Body of pancreas (tissue), 4 donors: ENCODE data around the gene VWA8. TPM values are rescaled to one million over a fixed set of nuclear protein-coding genes. Genes with fewer than 3 reads are reported as not detected.
"Not testable (repeated sequence)": the region's sequence is repeated elsewhere in the genome, so short reads cannot be mapped to it uniquely, and the experiment has no call there.

Experiments used
- ATAC-seq: fragments of 150-250 bp; one replicate; pipeline ENCODE4 v1.9.1; 2016
- DNase-seq, 4 donors: peaks; one replicate each; pipeline ENCODE4 v3.0.0-alpha.2; 2019
- H3K27ac ChIP-seq, 4 donors: fragments of 200-600 bp; sonication (generic); 1 replicate in 3 of 4; 2 replicates in 1 of 4; pipeline versions ENCODE4 v1.5.1 to v1.6.1; 2016 to 2019; ENCODE audit warnings: mild to moderate bottlenecking in 1 of 4, mixed read lengths in 1 of 4, moderate library complexity in 1 of 4
- H3K27me3 ChIP-seq, 2 donors: fragments of 200-600 bp; sonication (generic); one replicate each; pipeline ENCODE4 v1.6.0; 2016; ENCODE audit warnings: mild to moderate bottlenecking in 1 of 2
- H3K36me3 ChIP-seq, 2 donors: fragments of 200-600 bp; sonication (generic); replicated peaks in 1 of 2; 2 replicates each; pipeline ENCODE4 v1.5.1; 2016; ENCODE audit warnings: low read depth in 2 of 2; ENCODE audit not compliant: insufficient read depth in 1 of 2
- H3K4me1 ChIP-seq: fragments of 200-600 bp; sonication (generic); one replicate; pipeline ENCODE4 v1.6.0; 2016
- H3K4me3 ChIP-seq, 2 donors: fragments of 200-600 bp; sonication (generic); 1 replicate in 1 of 2; 2 replicates in 1 of 2; pipeline ENCODE4 v1.5.1; 2016 to 2019
- H3K9me3 ChIP-seq, 3 donors: fragments of 200-600 bp; sonication (generic); 1 replicate in 2 of 3; 2 replicates in 1 of 3; pipeline ENCODE4 v1.5.1; 2016
- CTCF ChIP-seq, 7 experiments: fragments of 450-650 bp in 4 of 7; fragments of 200-600 bp in 3 of 7; sonication (generic) in 3 of 7; IDR thresholded peaks; one replicate each; pipeline ENCODE4 v1.5.1; 2016 to 2019; ENCODE audit warnings: antibody characterized with exemption in 7 of 7
- POLR2A ChIP-seq, 3 donors: fragments of 450-650 bp; IDR thresholded peaks; one replicate each; pipeline ENCODE4 v1.6.1; 2016; ENCODE audit warnings: antibody characterized with exemption in 3 of 3, mild to moderate bottlenecking in 2 of 3
- WGBS, 2 donors: methylation state at CpG; one replicate each; pipeline ENCODE4 v1.1.5; 2017; 5-methylcytosine and 5-hydroxymethylcytosine counted together
- intact Hi-C: fragments of 100-400 bp; cut with DNase I; formaldehyde crosslinking; loops from one replicate; pipeline ENCODE4 v1.15.1; 2023
- total RNA-seq, 2 donors: library from RNA; depleted of rRNA; stranded (reverse); fragments of >200 nt; gene quantifications; one replicate each; pipeline ENCODE4 v1.1.0, GENCODE V29; 2016

Gene VWA8
- total RNA-seq, 2 donors from 2014 or later, result 15.8 to 29.3 TPM

GRCh38 chr13:41547251-41548000 is 413.5 kb downstream of the VWA8 start:
- Histone ChIP-seq H3K4me1 (peaks cover 11% of the 10 kb centered on the region), H3K27me3 (no peaks in the 10 kb centered on the region), H3K9me3 (no peaks in the 10 kb centered on the region), H3K4me3 (no peak overlapping the region), H3K27ac (peak overlapping the region in 3 of 4 donors; percentile 40 to 59 (median 43)), H3K36me3 (no peaks in the 10 kb centered on the region)
- ATAC-seq (peak; percentile 47), DNase-seq (peak in 3 of 4 donors; percentile 34 to 45 (median 34))
- TF ChIP-seq POLR2A (IDR thresholded peaks at IDR 0.05), result no peak
- 55 to 62% methylated on average over 6 to 17 of the region's 17 CpGs for WGBS, 2 donors
- intact Hi-C loops, result no loop called here

- TF ChIP-seq CTCF (IDR thresholded peaks at IDR 0.05) (no peak), POLR2A (IDR thresholded peaks at IDR 0.05) (no peak)
- ATAC-seq, result peak; percentile 45
- intact Hi-C loops, result no loop called here
- DNase-seq, result no peak
- Histone ChIP-seq H3K4me3 (no peak overlapping the region), H3K9me3 (no peaks in the 10 kb centered on the region), H3K27ac (peak overlapping the region in 3 of 4 donors; percentile 40 to 59 (median 43)), H3K4me1 (peaks cover 11% of the 10 kb centered on the region), H3K27me3 (no peaks in the 10 kb centered on the region), H3K36me3 (no peaks in the 10 kb centered on the region)
- WGBS, 2 donors, result 68 to 72% methylated on average over 14 of the region's 14 CpGs
Observed at GRCh38 chr13:41546372-41547190, 414.3 kb downstream of the VWA8 start.

GRCh38 chr13:41545432-41545707 is 415.5 kb downstream of the VWA8 start:
- Histone ChIP-seq H3K4me3 (no peak overlapping the region), H3K9me3 (no peaks in the 10 kb centered on the region), H3K36me3 (no peaks in the 10 kb centered on the region), H3K27me3 (no peaks in the 10 kb centered on the region), H3K27ac (no peak overlapping the region), H3K4me1 (peaks cover 11% of the 10 kb centered on the region)
- ATAC-seq (no peak), DNase-seq (no peak)
- intact Hi-C loops, result no loop called here
- TF ChIP-seq CTCF (IDR thresholded peaks at IDR 0.05), result no peak
- no peak for TF ChIP-seq POLR2A (IDR thresholded peaks at IDR 0.05)
- WGBS, 2 donors, result 58 to 63% methylated on average over 3 of the region's 3 CpGs

GRCh38 chr13:41543664-41544300 is 417.1 kb downstream of the VWA8 start:
- no peak overlapping the region for H3K27ac ChIP-seq
- WGBS, 2 donors, result 77 to 90% methylated on average over 7 of the region's 7 CpGs
- no peak overlapping the region for H3K4me3 ChIP-seq
- H3K27me3 ChIP-seq, result no peaks in the 10 kb centered on the region
- no peaks in the 10 kb centered on the region for H3K9me3 ChIP-seq
- H3K36me3 ChIP-seq, result no peaks in the 10 kb centered on the region
- ATAC-seq (no peak), DNase-seq (peak in 1 of 4 donors; percentile 35)
- TF ChIP-seq POLR2A (IDR thresholded peaks at IDR 0.05) (no peak), CTCF (IDR thresholded peaks at IDR 0.05) (no peak)
- peaks cover 11% of the 10 kb centered on the region for H3K4me1 ChIP-seq
- intact Hi-C loops, result no loop called here

- ATAC-seq, H3K27ac ChIP-seq, H3K4me3 ChIP-seq, H3K27me3 ChIP-seq, DNase-seq, intact Hi-C loops, H3K36me3 ChIP-seq, H3K9me3 ChIP-seq: not testable (repeated sequence)
- WGBS, 2 donors, result 94% methylated on average over 3 of the region's 3 CpGs; no CpG with 5 or more reads in 1 of the 2 donors
- peaks cover 10% of the 10 kb centered on the region for H3K4me1 ChIP-seq
Observed at GRCh38 chr13:41542799-41543198, 418.1 kb downstream of the VWA8 start.
